Activated T-helper 17 cell treated with anti-CD3 and anti-CD28 coated beads, Interleukin-2, amount 50 U/mL, for 72 hours (primary cell): ENCODE data around the gene FEZ2. TPM values are rescaled to one million over a fixed set of nuclear protein-coding genes. Genes with fewer than 3 reads are reported as not detected.
A peak's percentile ranks its signal among the peaks of the same experiment; 100 is the strongest.

Experiments used
- ATAC-seq: fragments of 150-1000 bp; cut with Tn5 transposase; replicated peaks from 2 replicates; pipeline ENCODE4 v1.10.0; 2021; ENCODE audit warnings: mild to moderate bottlenecking, moderate library complexity
- H3K27ac Mint-ChIP-seq: one replicate; pipeline ENCODE4 v1.8.0; 2022; ENCODE audit warnings: mixed read lengths
- H3K27me3 Mint-ChIP-seq: one replicate; pipeline ENCODE4 v1.8.0; 2022; ENCODE audit warnings: mixed read lengths
- H3K36me3 Mint-ChIP-seq: one replicate; pipeline ENCODE4 v1.8.0; 2022; ENCODE audit warnings: low read depth, mild to moderate bottlenecking, mixed read lengths
- H3K4me1 Mint-ChIP-seq: one replicate; pipeline ENCODE4 v1.8.0; 2022; ENCODE audit warnings: mixed read lengths
- H3K4me3 Mint-ChIP-seq: one replicate; pipeline ENCODE4 v1.8.0; 2022; ENCODE audit warnings: mild to moderate bottlenecking, mixed read lengths
- H3K9me3 Mint-ChIP-seq: one replicate; pipeline ENCODE4 v1.8.0; 2022; ENCODE audit warnings: mixed read lengths
- total RNA-seq, 2 donors: library from RNA; stranded (reverse); gene quantifications; one replicate each; pipeline ENCODE4 v1.2.3, GENCODE V29; 2022

The FEZ2 gene
- total RNA-seq, 2 donors from 2014 or later, result 10.2 to 16.3 TPM

GRCh38 chr2:36516136-36516870 lies 81.7 kb downstream of the FEZ2 start:
- H3K27ac Mint-ChIP-seq, result no peak overlapping the region
- H3K9me3 Mint-ChIP-seq, result no peaks in the 10 kb centered on the region
- ATAC-seq, result no peak
- no peaks in the 10 kb centered on the region for H3K27me3 Mint-ChIP-seq
- H3K4me1 Mint-ChIP-seq, result no peaks in the 10 kb centered on the region
- no peak overlapping the region for H3K4me3 Mint-ChIP-seq
- peaks cover 66% of the 10 kb centered on the region for H3K36me3 Mint-ChIP-seq

- Mint-ChIP-seq H3K9me3 (no peaks in the 10 kb centered on the region), H3K27me3 (no peaks in the 10 kb centered on the region), H3K36me3 (peaks cover 59% of the 10 kb centered on the region), H3K4me1 (no peaks in the 10 kb centered on the region), H3K4me3 (no peak overlapping the region), H3K27ac (no peak overlapping the region)
- no peak for ATAC-seq
Observed at GRCh38 chr2:36515538-36515937, 82.4 kb downstream of the FEZ2 start.

GRCh38 chr2:36513661-36514060 lies 84.3 kb downstream of the FEZ2 start:
- no peak overlapping the region for H3K4me3 Mint-ChIP-seq
- H3K36me3 Mint-ChIP-seq, result peaks cover 45% of the 10 kb centered on the region
- no peak overlapping the region for H3K27ac Mint-ChIP-seq
- no peaks in the 10 kb centered on the region for H3K4me1 Mint-ChIP-seq
- H3K27me3 Mint-ChIP-seq, result no peaks in the 10 kb centered on the region
- ATAC-seq, result peak; percentile 43
- no peaks in the 10 kb centered on the region for H3K9me3 Mint-ChIP-seq

- peaks cover 45% of the 10 kb centered on the region for H3K36me3 Mint-ChIP-seq
- H3K9me3 Mint-ChIP-seq, result no peaks in the 10 kb centered on the region
- no peaks in the 10 kb centered on the region for H3K27me3 Mint-ChIP-seq
- H3K4me1 Mint-ChIP-seq, result no peaks in the 10 kb centered on the region
- no peak overlapping the region for H3K4me3 Mint-ChIP-seq
- H3K27ac Mint-ChIP-seq, result no peak overlapping the region
- no peak for ATAC-seq
Observed at GRCh38 chr2:36512705-36513104, 85.3 kb downstream of the FEZ2 start.

- Mint-ChIP-seq H3K4me1 (no peaks in the 10 kb centered on the region), H3K27me3 (no peaks in the 10 kb centered on the region), H3K9me3 (no peaks in the 10 kb centered on the region), H3K4me3 (no peak overlapping the region), H3K27ac (no peak overlapping the region), H3K36me3 (peaks cover 45% of the 10 kb centered on the region)
- peak; percentile 47 for ATAC-seq
Observed at GRCh38 chr2:36511858-36512603, 85.9 kb downstream of the FEZ2 start.

GRCh38 chr2:36509075-36509474 lies 88.9 kb downstream of the FEZ2 start:
- Mint-ChIP-seq H3K27ac (no peak overlapping the region), H3K36me3 (peaks cover 23% of the 10 kb centered on the region), H3K9me3 (no peaks in the 10 kb centered on the region), H3K4me1 (no peaks in the 10 kb centered on the region), H3K4me3 (no peak overlapping the region), H3K27me3 (no peaks in the 10 kb centered on the region)
- no peak for ATAC-seq

- H3K4me1 Mint-ChIP-seq, result no peaks in the 10 kb centered on the region
- no peak overlapping the region for H3K27ac Mint-ChIP-seq
- no peaks in the 10 kb centered on the region for H3K27me3 Mint-ChIP-seq
- no peak overlapping the region for H3K4me3 Mint-ChIP-seq
- ATAC-seq, result peak; percentile 86
- H3K36me3 Mint-ChIP-seq, result peaks cover 7% of the 10 kb centered on the region
- H3K9me3 Mint-ChIP-seq, result no peaks in the 10 kb centered on the region
Observed at GRCh38 chr2:36507408-36507812, 90.6 kb downstream of the FEZ2 start.

Other genes with a start within 250 kb of the FEZ2 start
- 10 to 100 TPM in 1 of 2 donors, 1 to 10 TPM in 1; 2.2 to 15.5 TPM for gene CRIM1, start 242.4 kb downstream of the FEZ2 start, total RNA-seq
- not detected for gene VIT, start 98.5 kb upstream of the FEZ2 start, total RNA-seq